ENCODE results near the gene LIN28A. TPM values are rescaled to one million over a fixed set of nuclear protein-coding genes. Genes with fewer than 3 reads are reported as not detected.
"Not testable (repeated sequence)": the region's sequence is repeated elsewhere in the genome, so short reads cannot be mapped to it uniquely, and the experiment has no call there.

The LIN28A gene
- total RNA-seq, 4 donors from 2014 or later, result not detected

- ATAC-seq, result no peak
- no peaks in the 10 kb centered on the region for H3K36me3 ChIP-seq
Measured at GRCh38 chr1:26373281-26373680, 37.3 kb upstream of the LIN28A start.

GRCh38 chr1:26373789-26374188 is 36.8 kb upstream of the LIN28A start:
- Histone ChIP-seq H3K9me3 (no peaks in the 10 kb centered on the region), H3K27me3 (peaks cover 34% of the 10 kb centered on the region), H3K36me3 (no peaks in the 10 kb centered on the region), H3K4me1 (peaks cover 0 to 3% (median 0%) of the 10 kb centered on the region in 3 donors), H3K27ac (no peak overlapping the region), H3K4me3 (no peak overlapping the region)
- ATAC-seq, result no peak
- TF ChIP-seq POLR2A (IDR thresholded peaks at IDR 0.05) (no peak), EP300 (IDR thresholded peaks at IDR 0.05) (no peak), POLR2AphosphoS5 (IDR thresholded peaks at IDR 0.05) (no peak), CTCF (IDR thresholded peaks at IDR 0.05) (no peak)
- WGBS, 2 donors (ENCODE audit: low coverage in 1 of 2), result 24% methylated on average over 2 of the region's 2 CpGs; no CpG with 5 or more reads in 1 of the 2 donors

More at GRCh38 chr1:26373281-26373680, 37.3 kb upstream of the LIN28A start:
- 51 to 76% methylated on average over 2 to 4 of the region's 4 CpGs for WGBS, 2 donors (ENCODE audit: low coverage in 1 of 2)
- no peak overlapping the region for H3K4me3 ChIP-seq
- no peak overlapping the region for H3K27ac ChIP-seq
- H3K27me3 ChIP-seq, result peaks cover 39% of the 10 kb centered on the region
- H3K4me1 ChIP-seq, result peaks cover 0 to under 1% (median 0%) of the 10 kb centered on the region in 3 donors
- TF ChIP-seq EP300 (IDR thresholded peaks at IDR 0.05) (no peak), POLR2A (IDR thresholded peaks at IDR 0.05) (no peak), POLR2AphosphoS5 (IDR thresholded peaks at IDR 0.05) (no peak), CTCF (IDR thresholded peaks at IDR 0.05) (no peak)
- H3K9me3 ChIP-seq, result no peaks in the 10 kb centered on the region

- not testable (repeated sequence) for H3K27ac ChIP-seq, H3K9me3 ChIP-seq, H3K36me3 ChIP-seq, ATAC-seq, H3K4me3 ChIP-seq, H3K4me1 ChIP-seq
- H3K27me3 ChIP-seq, result peaks cover 31% of the 10 kb centered on the region
- WGBS, 2 donors (ENCODE audit: low coverage in 1 of 2), result 50 to 57% methylated on average over 2 of the region's 2 CpGs
Measured at GRCh38 chr1:26374361-26374760, 36.3 kb upstream of the LIN28A start.

- Histone ChIP-seq H3K27ac (no peak overlapping the region), H3K27me3 (peaks cover 29% of the 10 kb centered on the region), H3K4me3 (no peak overlapping the region), H3K9me3 (no peaks in the 10 kb centered on the region), H3K36me3 (no peaks in the 10 kb centered on the region), H3K4me1 (peaks cover 0 to 3% (median 0%) of the 10 kb centered on the region in 3 donors)
- TF ChIP-seq POLR2A (IDR thresholded peaks at IDR 0.05), result no peak
- TF ChIP-seq EP300 (IDR thresholded peaks at IDR 0.05), result no peak
- TF ChIP-seq CTCF (IDR thresholded peaks at IDR 0.05), result no peak
- no peak for TF ChIP-seq POLR2AphosphoS5 (IDR thresholded peaks at IDR 0.05)
- WGBS, 2 donors (ENCODE audit: low coverage in 1 of 2), result 60 to 82% methylated on average over 1 to 5 of the region's 6 CpGs
- no peak for ATAC-seq
Measured at GRCh38 chr1:26375081-26375480, 35.5 kb upstream of the LIN28A start.

- Histone ChIP-seq H3K9me3 (no peaks in the 10 kb centered on the region), H3K27me3 (peaks cover 23% of the 10 kb centered on the region), H3K36me3 (no peaks in the 10 kb centered on the region), H3K4me1 (peaks cover 0 to 3% (median 0%) of the 10 kb centered on the region in 3 donors), H3K4me3 (no peak overlapping the region), H3K27ac (no peak overlapping the region)
- 71 to 84% methylated on average over 1 to 4 of the region's 4 CpGs for WGBS, 2 donors (ENCODE audit: low coverage in 1 of 2)
- no peak for ATAC-seq
- TF ChIP-seq POLR2AphosphoS5 (IDR thresholded peaks at IDR 0.05) (no peak), POLR2A (IDR thresholded peaks at IDR 0.05) (no peak), CTCF (IDR thresholded peaks at IDR 0.05) (no peak), EP300 (IDR thresholded peaks at IDR 0.05) (no peak)
Measured at GRCh38 chr1:26376050-26376449, 34.6 kb upstream of the LIN28A start.

Data from gastroesophageal sphincter (tissue), 4 donors.